Endodermal cell (in vitro differentiated cells): ENCODE data around the gene MIF4GD. TPM values are rescaled to one million over a fixed set of nuclear protein-coding genes. Genes with fewer than 3 reads are reported as not detected.

Experiments
- DNase-seq: peaks from one replicate; pipeline ENCODE4 v3.0.0-alpha.2; 2017
- H3K27ac ChIP-seq: 2 replicates; pipeline ENCODE4 v1.5.1; 2013; ENCODE audit warnings: mild to moderate bottlenecking, low read depth, low read length, moderate library complexity
- H3K27me3 ChIP-seq: 2 replicates; pipeline ENCODE4 v1.6.1; 2013; ENCODE audit warnings: mild to moderate bottlenecking, low read length, moderate library complexity; ENCODE audit not compliant: insufficient read depth, control insufficient read depth, poor library complexity, severe bottlenecking
- H3K36me3 ChIP-seq: 2 replicates; pipeline ENCODE4 v1.7.0; 2013; ENCODE audit warnings: mild to moderate bottlenecking, low read length, moderate library complexity; ENCODE audit not compliant: control insufficient read depth, insufficient read depth
- H3K4me1 ChIP-seq: one replicate; pipeline ENCODE4 v1.7.0; 2013; ENCODE audit warnings: low read length; ENCODE audit not compliant: control insufficient read depth, insufficient read depth
- H3K4me3 ChIP-seq: 2 replicates; pipeline ENCODE4 v1.5.1; 2013; ENCODE audit warnings: mild to moderate bottlenecking, low read length, moderate library complexity
- H3K9ac ChIP-seq: 2 replicates; pipeline ENCODE4 v1.6.1; 2013; ENCODE audit warnings: mild to moderate bottlenecking, low read length, moderate library complexity; ENCODE audit not compliant: poor library complexity, severe bottlenecking; ENCODE audit errors: extremely low read depth
- H3K9me3 ChIP-seq: 2 replicates; pipeline ENCODE4 v1.6.1; 2013; ENCODE audit warnings: mild to moderate bottlenecking, low read length, moderate library complexity; ENCODE audit not compliant: control insufficient read depth
- H3K27ac Mint-ChIP-seq: 2 replicates; pipeline ENCODE4 v1.8.0; 2020; ENCODE audit warnings: mixed read lengths
- H3K27me3 Mint-ChIP-seq: 2 replicates; pipeline ENCODE4 v1.8.0; 2021; ENCODE audit warnings: mild to moderate bottlenecking, mixed read lengths; ENCODE audit not compliant: insufficient read depth
- H3K36me3 Mint-ChIP-seq: 2 replicates; pipeline ENCODE4 v1.8.0; 2020; ENCODE audit warnings: low read depth, mixed read lengths
- H3K4me1 Mint-ChIP-seq: 2 replicates; pipeline ENCODE4 v1.8.0; 2020; ENCODE audit warnings: mixed read lengths
- H3K4me3 Mint-ChIP-seq: 2 replicates; pipeline ENCODE4 v1.8.0; 2020; ENCODE audit warnings: mild to moderate bottlenecking, moderate library complexity, mixed read lengths
- H3K9me3 Mint-ChIP-seq: 2 replicates; pipeline ENCODE4 v1.8.0; 2020; ENCODE audit warnings: mild to moderate bottlenecking, mixed read lengths
- WGBS, 2 experiments: methylation state at CpG; one replicate each; pipeline versions ENCODE4 v1.1.5 to v1.1.7; 2013; ENCODE audit warnings: missing lambda C conversion rate in 2 of 2, mixed read lengths in 1 of 2; ENCODE audit not compliant: insufficient coverage in 1 of 2, insufficient read length in 1 of 2; 5-methylcytosine and 5-hydroxymethylcytosine counted together
- total RNA-seq, 2 donors: library from RNA; stranded (reverse); fragmentation: NEBNext Ultra II Directional in 1 of 2; extraction: Animal tissue kit (Norgen Biotek cat#: 25700) in 1 of 2; gene quantifications; 2 replicates in 1 of 2; 3 replicates in 1 of 2; pipeline ENCODE4 v1.2.1, GENCODE V29; 2021
- TF ChIP-seq, protein P1 (sequence below): fragments of 200-600 bp; sonication (generic); conservative IDR thresholded peaks from 2 replicates; pipeline ENCODE4 v1.5.0; 2021; ENCODE audit warnings: antibody characterized with exemption, mild to moderate bottlenecking

Gene MIF4GD
- total RNA-seq, 2 donors from 2014 or later = 17.9 to 28.6 TPM

DNA sequence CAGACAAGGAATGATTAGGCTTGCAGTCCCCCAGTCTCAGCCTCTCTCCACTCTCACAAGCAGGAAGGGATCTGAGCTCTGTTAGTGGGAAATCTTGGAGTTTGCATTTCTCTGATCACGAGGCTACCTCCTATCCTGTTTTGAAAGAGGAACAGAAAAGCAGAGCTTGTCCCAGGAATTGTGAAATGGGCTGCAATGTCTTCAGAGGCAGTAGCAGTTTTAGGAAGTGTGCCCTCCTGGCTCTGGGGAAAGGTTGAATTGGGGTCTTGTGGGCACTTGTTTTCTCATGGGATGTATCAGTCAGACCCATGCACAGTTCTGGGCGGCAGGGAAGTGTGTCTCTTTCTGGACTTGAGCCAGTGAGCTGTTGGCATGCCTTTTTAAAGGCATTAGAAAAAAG is 42.7 kb downstream of the MIF4GD start:
- Histone ChIP-seq H3K4me1 (no peaks in the 10 kb centered on the region), H3K27me3 (no peaks in the 10 kb centered on the region), H3K9ac (no peak overlapping the region), H3K36me3 (peaks cover 86% of the 10 kb centered on the region), H3K27ac (no peak overlapping the region), H3K4me3 (no peak overlapping the region), H3K9me3 (no peaks in the 10 kb centered on the region)
- Mint-ChIP-seq H3K27ac (no peak overlapping the region), H3K9me3 (no peaks in the 10 kb centered on the region), H3K36me3 (peaks cover 67% of the 10 kb centered on the region), H3K4me1 (no peaks in the 10 kb centered on the region), H3K4me3 (no peak overlapping the region), H3K27me3 (no peaks in the 10 kb centered on the region)
- TF ChIP-seq, protein P1, sequence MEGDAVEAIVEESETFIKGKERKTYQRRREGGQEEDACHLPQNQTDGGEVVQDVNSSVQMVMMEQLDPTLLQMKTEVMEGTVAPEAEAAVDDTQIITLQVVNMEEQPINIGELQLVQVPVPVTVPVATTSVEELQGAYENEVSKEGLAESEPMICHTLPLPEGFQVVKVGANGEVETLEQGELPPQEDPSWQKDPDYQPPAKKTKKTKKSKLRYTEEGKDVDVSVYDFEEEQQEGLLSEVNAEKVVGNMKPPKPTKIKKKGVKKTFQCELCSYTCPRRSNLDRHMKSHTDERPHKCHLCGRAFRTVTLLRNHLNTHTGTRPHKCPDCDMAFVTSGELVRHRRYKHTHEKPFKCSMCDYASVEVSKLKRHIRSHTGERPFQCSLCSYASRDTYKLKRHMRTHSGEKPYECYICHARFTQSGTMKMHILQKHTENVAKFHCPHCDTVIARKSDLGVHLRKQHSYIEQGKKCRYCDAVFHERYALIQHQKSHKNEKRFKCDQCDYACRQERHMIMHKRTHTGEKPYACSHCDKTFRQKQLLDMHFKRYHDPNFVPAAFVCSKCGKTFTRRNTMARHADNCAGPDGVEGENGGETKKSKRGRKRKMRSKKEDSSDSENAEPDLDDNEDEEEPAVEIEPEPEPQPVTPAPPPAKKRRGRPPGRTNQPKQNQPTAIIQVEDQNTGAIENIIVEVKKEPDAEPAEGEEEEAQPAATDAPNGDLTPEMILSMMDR = no peak
- DNase-seq = no peak
- WGBS, 2 experiments = 100% methylated on average over 1 to 2 of the region's 2 CpGs

DNA sequence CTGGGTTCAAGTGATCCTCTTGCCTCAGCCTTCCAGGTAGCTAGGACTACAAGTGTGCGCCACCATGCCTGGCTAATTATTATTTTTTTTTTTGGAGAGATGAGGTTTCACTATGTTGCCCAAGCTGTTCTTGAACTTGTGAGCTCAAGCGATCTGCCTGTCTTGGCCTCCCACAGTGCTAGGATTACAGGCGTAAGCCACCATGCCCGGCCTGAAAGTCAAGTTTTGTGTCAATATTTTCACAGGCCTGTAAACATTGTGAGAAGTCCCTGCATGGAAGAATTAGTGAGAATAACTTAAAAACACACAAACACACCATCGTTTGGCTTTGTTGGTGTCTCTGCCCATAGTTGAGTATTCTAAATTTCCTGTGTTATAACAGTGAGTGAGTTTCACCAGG is 43.3 kb downstream of the MIF4GD start:
- no peak overlapping the region for H3K9ac ChIP-seq
- TF ChIP-seq, protein P1 = no peak
- H3K27ac Mint-ChIP-seq = no peak overlapping the region
- DNase-seq = no peak
- H3K4me3 Mint-ChIP-seq = no peak overlapping the region
- H3K4me1 ChIP-seq = no peaks in the 10 kb centered on the region
- H3K27me3 Mint-ChIP-seq = no peaks in the 10 kb centered on the region
- no peaks in the 10 kb centered on the region for H3K9me3 Mint-ChIP-seq
- no peak overlapping the region for H3K4me3 ChIP-seq
- H3K36me3 ChIP-seq = peaks cover 86% of the 10 kb centered on the region
- H3K27me3 ChIP-seq = no peaks in the 10 kb centered on the region
- H3K4me1 Mint-ChIP-seq = no peaks in the 10 kb centered on the region
- no peak overlapping the region for H3K27ac ChIP-seq
- peaks cover 66% of the 10 kb centered on the region for H3K36me3 Mint-ChIP-seq
- WGBS, 2 experiments = 98% methylated on average over 4 to 5 of the region's 5 CpGs
- no peaks in the 10 kb centered on the region for H3K9me3 ChIP-seq

DNA sequence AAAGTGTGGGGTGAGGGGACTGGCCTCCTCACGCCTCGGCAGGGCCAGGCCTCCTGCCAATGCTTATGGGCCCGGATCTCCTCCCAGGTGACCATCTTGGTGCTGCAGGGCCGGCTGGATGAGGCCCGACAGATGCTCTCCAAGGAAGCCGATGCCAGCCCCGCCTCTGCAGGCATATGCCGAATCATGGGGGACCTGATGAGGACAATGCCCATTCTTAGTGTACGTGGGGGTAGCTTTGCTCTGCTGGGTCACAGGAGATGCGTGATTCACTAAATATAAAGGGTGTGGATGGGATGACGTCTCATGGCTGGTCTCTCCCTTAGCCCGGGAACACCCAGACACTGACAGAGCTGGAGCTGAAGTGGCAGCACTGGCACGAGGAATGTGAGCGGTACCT is 46.0 kb downstream of the MIF4GD start:
- no peaks in the 10 kb centered on the region for H3K9me3 ChIP-seq
- no peak overlapping the region for H3K4me3 Mint-ChIP-seq
- H3K27me3 Mint-ChIP-seq = no peaks in the 10 kb centered on the region
- WGBS, 2 experiments = 90 to 91% methylated on average over 12 to 14 of the region's 14 CpGs
- H3K4me1 ChIP-seq = no peaks in the 10 kb centered on the region
- no peaks in the 10 kb centered on the region for H3K27me3 ChIP-seq
- H3K36me3 Mint-ChIP-seq = peaks cover 57% of the 10 kb centered on the region
- H3K9ac ChIP-seq = no peak overlapping the region
- H3K27ac Mint-ChIP-seq = no peak overlapping the region
- DNase-seq = no peak
- H3K4me3 ChIP-seq = no peak overlapping the region
- no peak overlapping the region for H3K27ac ChIP-seq
- TF ChIP-seq, protein P1 = no peak
- H3K4me1 Mint-ChIP-seq = no peaks in the 10 kb centered on the region
- H3K9me3 Mint-ChIP-seq = no peaks in the 10 kb centered on the region
- H3K36me3 ChIP-seq = peaks cover 88% of the 10 kb centered on the region
